ENCODE results near the gene GRM7. TPM values are rescaled to one million over a fixed set of nuclear protein-coding genes. Genes with fewer than 3 reads are reported as not detected.

The GRM7 gene
- total RNA-seq, 4 donors from 2014 or later: 0.40 TPM; not detected in 3

DNA sequence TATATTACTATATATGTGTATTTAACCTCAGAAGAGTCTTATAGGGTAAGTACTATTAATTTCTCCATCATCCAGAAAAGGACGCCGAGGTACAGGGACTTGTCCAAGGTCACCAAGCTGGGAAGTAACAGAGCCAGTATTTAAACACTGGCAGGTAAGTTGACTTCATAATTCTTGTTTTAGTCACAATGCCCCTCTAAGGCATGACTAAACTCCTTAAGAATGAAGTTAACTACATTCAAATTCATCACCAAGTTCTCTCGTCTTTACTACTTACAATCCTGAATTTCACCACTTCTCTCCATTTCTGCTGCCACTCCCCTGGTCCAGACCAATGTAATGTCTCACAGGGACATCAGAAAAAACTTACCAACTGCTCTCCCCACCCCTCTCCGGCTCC is 312.1 kb downstream of the GRM7 start:
- Histone ChIP-seq H3K27me3 (no peaks in the 10 kb centered on the region), H3K4me1 (no peaks in the 10 kb centered on the region), H3K9me3 (no peaks in the 10 kb centered on the region), H3K27ac (no peak overlapping the region), H3K36me3 (no peaks in the 10 kb centered on the region), H3K4me3 (no peak overlapping the region)
- TF ChIP-seq POLR2A (IDR thresholded peaks at IDR 0.05) (no peak), CTCF (IDR thresholded peaks at IDR 0.05) (no peak)
- no peak for DNase-seq

- Histone ChIP-seq H3K4me1 (no peaks in the 10 kb centered on the region), H3K4me3 (no peak overlapping the region), H3K9me3 (no peaks in the 10 kb centered on the region), H3K36me3 (no peaks in the 10 kb centered on the region), H3K27me3 (no peaks in the 10 kb centered on the region), H3K27ac (no peak overlapping the region)
- DNase-seq: no peak
- TF ChIP-seq POLR2A (IDR thresholded peaks at IDR 0.05) (no peak), CTCF (IDR thresholded peaks at IDR 0.05) (no peak)
Observed at GRCh38 chr3:7188551-7188950, 327.6 kb downstream of the GRM7 start.

DNA sequence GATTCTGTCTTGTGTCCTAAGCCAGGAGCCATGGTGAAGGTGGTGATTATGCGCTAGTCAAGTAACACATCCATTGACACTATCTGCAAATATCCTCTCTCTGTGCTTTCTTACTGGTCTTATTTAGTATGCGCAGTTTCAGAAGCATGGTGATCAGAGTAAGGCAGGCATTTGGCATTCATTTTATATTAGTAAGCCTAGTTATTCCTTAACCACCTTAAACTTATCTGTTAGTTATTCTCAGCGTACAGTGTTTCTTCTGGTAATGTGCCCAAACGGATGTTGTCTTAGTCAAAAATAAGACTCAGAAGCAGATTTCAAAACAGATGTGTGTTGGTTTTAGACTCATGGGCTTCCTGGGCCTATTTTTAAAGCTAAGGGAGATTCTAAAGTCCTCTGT is 329.2 kb downstream of the GRM7 start:
- no peak for DNase-seq
- TF ChIP-seq CTCF (IDR thresholded peaks at IDR 0.05): no peak
- no peak for TF ChIP-seq POLR2A (IDR thresholded peaks at IDR 0.05)
- Histone ChIP-seq H3K4me1 (no peaks in the 10 kb centered on the region), H3K36me3 (no peaks in the 10 kb centered on the region), H3K9me3 (no peaks in the 10 kb centered on the region), H3K27ac (no peak overlapping the region), H3K27me3 (no peaks in the 10 kb centered on the region), H3K4me3 (no peak overlapping the region)

DNA sequence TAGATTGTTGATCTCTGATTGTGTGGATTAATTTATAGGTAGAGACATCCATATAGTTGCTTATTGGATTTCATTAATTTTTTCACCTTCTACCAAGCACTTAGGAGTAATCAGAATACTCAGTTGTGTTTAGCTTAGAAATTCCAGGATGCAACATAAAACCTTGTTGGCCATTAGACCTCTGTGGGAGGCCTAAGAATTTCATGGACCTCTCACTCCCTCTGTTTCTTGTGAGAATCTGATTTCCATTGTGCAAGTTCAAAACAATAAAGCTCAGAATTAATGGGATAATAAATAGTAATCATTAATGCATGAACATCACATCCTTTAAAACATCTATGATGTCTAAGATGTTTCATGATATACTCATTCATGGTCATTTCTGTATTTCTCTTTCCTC is 332.4 kb downstream of the GRM7 start:
- no peaks in the 10 kb centered on the region for H3K27me3 ChIP-seq
- no peak for TF ChIP-seq POLR2A (IDR thresholded peaks at IDR 0.05)
- TF ChIP-seq CTCF (IDR thresholded peaks at IDR 0.05): no peak
- no peak for DNase-seq
- no peak overlapping the region for H3K4me3 ChIP-seq
- H3K36me3 ChIP-seq: no peaks in the 10 kb centered on the region
- H3K9me3 ChIP-seq: no peaks in the 10 kb centered on the region
- H3K4me1 ChIP-seq: no peaks in the 10 kb centered on the region
- no peak overlapping the region for H3K27ac ChIP-seq

DNA sequence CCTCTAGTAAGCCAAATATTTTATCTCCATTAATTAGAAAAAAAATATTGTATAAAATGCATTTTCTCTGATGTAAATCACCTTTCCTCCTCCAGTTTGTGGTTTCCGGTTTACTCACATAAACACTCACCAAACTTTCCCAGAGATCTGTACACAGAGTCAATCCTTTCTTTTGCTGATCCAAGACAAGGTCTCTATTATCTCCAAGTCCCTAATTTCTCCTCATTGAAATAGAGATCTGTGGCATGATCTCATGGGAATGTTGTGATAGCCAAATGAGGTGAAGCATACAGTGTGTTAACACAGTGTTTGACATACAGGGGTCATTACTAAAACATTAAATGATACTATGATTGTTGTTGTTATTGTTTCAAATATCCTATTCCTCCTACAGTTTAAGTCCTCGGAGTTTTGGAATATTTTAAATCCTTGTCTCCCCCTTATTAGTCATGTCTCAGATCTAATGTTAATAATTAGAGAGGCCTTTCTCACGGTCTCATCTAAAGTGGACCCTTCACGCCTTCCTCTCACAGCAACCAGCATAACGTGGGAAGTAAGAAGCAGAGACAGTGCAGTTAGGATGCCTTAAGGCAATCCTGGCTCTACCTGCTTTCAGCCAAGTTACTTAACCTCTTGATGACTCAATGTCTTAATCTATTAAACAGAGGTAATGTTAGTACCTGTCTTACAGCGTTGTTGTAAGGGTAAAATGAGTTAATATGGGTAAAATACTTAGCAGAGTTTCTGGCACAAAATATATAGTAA is 333.3 kb downstream of the GRM7 start:
- Histone ChIP-seq H3K4me3 (no peak overlapping the region), H3K9me3 (no peaks in the 10 kb centered on the region)
- no peak for DNase-seq

More for the DNA sequence above, 333.3 kb downstream of the GRM7 start:
- no peaks in the 10 kb centered on the region for H3K4me1 ChIP-seq
- H3K36me3 ChIP-seq: no peaks in the 10 kb centered on the region
- TF ChIP-seq CTCF (IDR thresholded peaks at IDR 0.05): no peak
- no peak for TF ChIP-seq POLR2A (IDR thresholded peaks at IDR 0.05)
- H3K27me3 ChIP-seq: no peaks in the 10 kb centered on the region
- no peak overlapping the region for H3K27ac ChIP-seq
